RWPE2 (cell line): ENCODE data around the gene CRYBB1.
A peak's percentile ranks its signal among the peaks of the same experiment; 100 is the strongest.

Experiments
- ATAC-seq: fragments of 200-7000 bp; cut with Tn5 transposase; 3 replicates; pipeline ENCODE4 v1.9.1; 2021; ENCODE audit warnings: low read depth
- DNase-seq: peaks from one replicate; pipeline ENCODE4 v3.0.0-alpha.2; 2020; ENCODE audit warnings: low spot score
- H3K27ac ChIP-seq: fragments of 450-650 bp; 2 replicates; pipeline ENCODE4 v1.5.1; 2017; ENCODE audit warnings: mild to moderate bottlenecking; ENCODE audit not compliant: poor library complexity, severe bottlenecking
- H3K27me3 ChIP-seq: fragments of 250-450 bp; sonication (Bioruptor Pico); 2 replicates; pipeline ENCODE4 v1.5.1; 2021; ENCODE audit warnings: mild to moderate bottlenecking, moderate library complexity; ENCODE audit not compliant: insufficient read depth, poor library complexity, severe bottlenecking
- H3K36me3 ChIP-seq: fragments of 250-450 bp; sonication (Bioruptor Pico); 2 replicates; pipeline ENCODE4 v1.5.1; 2020; ENCODE audit warnings: low read depth, mild to moderate bottlenecking, moderate library complexity
- H3K4me1 ChIP-seq: fragments of 250-450 bp; sonication (Bioruptor Pico); 2 replicates; pipeline ENCODE4 v1.5.1; 2021; ENCODE audit warnings: mild to moderate bottlenecking, moderate library complexity; ENCODE audit not compliant: insufficient read depth, poor library complexity, severe bottlenecking
- H3K4me3 ChIP-seq: fragments of 250-450 bp; sonication (Bioruptor Pico); 2 replicates; pipeline ENCODE4 v1.5.1; 2021; ENCODE audit warnings: mild to moderate bottlenecking, moderate library complexity; ENCODE audit not compliant: severe bottlenecking
- H3K9me3 ChIP-seq: fragments of 250-450 bp; sonication (Bioruptor Pico); 2 replicates; pipeline ENCODE4 v1.5.1; 2021; ENCODE audit warnings: mild to moderate bottlenecking, moderate library complexity; ENCODE audit not compliant: severe bottlenecking
- TF ChIP-seq, protein P1 (sequence below): fragments of 450-650 bp; IDR thresholded peaks from one replicate; pipeline ENCODE4 v1.5.1; 2017; ENCODE audit warnings: mild to moderate bottlenecking, moderate library complexity; ENCODE audit not compliant: poor library complexity, severe bottlenecking

Gene CRYBB1

DNA sequence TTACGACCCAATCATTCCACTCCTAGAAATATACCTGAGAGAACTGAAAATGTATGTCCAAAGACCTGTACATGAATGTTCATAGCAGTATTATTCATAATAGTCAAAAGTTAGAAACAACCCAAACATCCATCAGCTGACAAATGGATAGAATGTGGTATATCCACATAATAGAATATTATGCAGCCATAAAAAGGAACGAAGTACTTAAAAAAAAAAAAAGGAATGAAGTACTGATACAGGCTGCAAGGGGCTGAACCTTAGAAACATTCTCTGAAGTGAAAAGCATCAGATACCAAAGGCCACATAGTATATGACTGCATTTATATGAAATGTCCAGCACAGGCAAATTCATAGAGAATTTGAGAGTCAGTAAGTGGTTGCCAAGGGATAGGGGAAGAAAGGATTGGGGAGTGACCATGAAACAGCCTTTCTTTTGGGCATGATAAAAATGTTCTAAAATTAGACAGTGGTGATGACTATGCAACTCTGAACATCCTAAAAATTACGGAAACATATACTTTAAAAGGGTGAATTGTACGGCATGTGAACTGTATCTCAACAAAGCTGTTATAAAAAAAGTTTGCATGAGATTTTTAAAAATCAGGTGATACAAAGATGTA is 29.7 kb downstream of the CRYBB1 start:
- Histone ChIP-seq H3K36me3 (peaks cover 10% of the 10 kb centered on the region; the same call in 1 of the 2 replicates), H3K9me3 (no peaks in the 10 kb centered on the region), H3K4me1 (peaks cover 14% of the 10 kb centered on the region), H3K4me3 (no peak overlapping the region), H3K27ac (no peak overlapping the region), H3K27me3 (no peaks in the 10 kb centered on the region)
- no peak for ATAC-seq
- no peak for DNase-seq
- TF ChIP-seq, protein P1, sequence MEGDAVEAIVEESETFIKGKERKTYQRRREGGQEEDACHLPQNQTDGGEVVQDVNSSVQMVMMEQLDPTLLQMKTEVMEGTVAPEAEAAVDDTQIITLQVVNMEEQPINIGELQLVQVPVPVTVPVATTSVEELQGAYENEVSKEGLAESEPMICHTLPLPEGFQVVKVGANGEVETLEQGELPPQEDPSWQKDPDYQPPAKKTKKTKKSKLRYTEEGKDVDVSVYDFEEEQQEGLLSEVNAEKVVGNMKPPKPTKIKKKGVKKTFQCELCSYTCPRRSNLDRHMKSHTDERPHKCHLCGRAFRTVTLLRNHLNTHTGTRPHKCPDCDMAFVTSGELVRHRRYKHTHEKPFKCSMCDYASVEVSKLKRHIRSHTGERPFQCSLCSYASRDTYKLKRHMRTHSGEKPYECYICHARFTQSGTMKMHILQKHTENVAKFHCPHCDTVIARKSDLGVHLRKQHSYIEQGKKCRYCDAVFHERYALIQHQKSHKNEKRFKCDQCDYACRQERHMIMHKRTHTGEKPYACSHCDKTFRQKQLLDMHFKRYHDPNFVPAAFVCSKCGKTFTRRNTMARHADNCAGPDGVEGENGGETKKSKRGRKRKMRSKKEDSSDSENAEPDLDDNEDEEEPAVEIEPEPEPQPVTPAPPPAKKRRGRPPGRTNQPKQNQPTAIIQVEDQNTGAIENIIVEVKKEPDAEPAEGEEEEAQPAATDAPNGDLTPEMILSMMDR = no peak

DNA sequence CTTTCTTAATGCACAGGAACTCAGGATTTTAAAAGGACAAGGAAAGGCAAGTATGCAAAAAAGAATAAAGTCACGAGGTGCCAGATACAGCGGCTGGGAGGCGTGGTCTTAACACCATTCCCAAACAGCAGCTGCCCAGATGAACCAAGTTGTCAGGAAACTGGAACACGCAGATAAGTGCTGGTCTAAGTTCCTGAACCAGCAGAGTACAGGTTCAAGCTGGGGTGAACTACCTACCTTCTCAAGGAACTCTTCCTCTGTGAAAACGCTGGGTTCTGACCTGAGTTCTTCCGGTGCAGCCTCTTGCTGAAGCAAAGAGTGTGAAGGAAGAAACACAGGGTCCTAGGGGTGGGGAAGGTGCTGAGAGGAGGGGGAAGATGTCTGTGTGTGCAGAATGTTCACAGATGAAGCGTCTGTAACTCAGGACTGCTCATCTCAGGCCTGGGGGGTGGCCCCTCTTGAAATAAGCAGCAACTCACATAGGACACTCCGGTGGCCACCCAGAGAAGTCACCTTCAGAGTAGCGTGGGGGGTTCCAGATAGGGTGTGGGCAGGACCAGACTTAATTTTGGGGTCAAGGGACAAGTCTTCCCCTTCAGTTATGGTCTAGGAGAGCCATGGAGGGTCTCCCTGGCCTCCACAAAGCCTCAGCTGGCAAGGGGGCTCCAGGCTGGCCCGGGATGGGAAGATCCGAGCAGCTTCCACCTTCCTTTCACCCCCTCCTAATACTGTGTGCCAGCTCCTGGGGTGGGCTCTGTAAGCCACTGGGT is 31.1 kb downstream of the CRYBB1 start:
- no peak overlapping the region for H3K4me3 ChIP-seq
- ATAC-seq = no peak

DNA sequence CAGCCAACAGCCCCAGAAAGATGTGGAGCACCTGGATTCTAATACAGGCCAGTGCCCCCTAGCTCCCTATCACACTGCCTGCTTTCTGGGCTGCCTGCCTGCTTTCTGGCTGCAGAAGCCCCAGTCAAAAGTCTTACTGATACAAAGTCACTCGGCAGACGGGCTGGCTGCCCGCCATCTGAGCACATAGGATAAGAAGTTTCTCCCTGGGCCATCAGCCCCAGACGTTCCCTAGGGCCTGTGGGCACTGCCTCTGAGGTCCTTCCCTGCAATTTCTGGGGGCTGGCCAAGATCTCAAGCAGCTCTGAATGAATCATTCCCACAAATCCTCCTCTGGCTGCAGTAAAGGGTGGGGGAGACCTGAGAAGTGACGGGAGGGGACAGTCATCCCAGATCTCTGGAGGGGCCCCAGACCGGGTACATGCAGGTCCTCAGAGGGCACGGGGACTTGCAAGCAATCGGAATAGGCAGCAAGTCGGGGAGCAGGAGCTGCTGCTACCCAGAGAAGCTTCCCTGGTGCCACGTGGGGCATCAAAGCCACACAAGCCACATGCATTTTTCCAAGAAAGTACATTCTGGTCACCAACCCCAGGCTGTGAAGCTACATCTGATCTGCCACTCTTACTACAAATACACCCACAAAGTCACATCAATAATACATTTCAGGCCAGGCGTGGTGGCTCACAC is 32.6 kb downstream of the CRYBB1 start:
- TF ChIP-seq, protein P1 = peak; percentile 26
- peak overlapping the region; percentile 45 for H3K27ac ChIP-seq
- no peak overlapping the region for H3K4me3 ChIP-seq

More for the DNA sequence above, 31.1 kb downstream of the CRYBB1 start:
- no peak for DNase-seq
- Histone ChIP-seq H3K36me3 (peaks cover 10% of the 10 kb centered on the region; the same call in 1 of the 2 replicates), H3K27me3 (no peaks in the 10 kb centered on the region), H3K9me3 (no peaks in the 10 kb centered on the region), H3K27ac (peak overlapping the region; percentile 45), H3K4me1 (peaks cover 11% of the 10 kb centered on the region)
- TF ChIP-seq, protein P1 = no peak

DNA sequence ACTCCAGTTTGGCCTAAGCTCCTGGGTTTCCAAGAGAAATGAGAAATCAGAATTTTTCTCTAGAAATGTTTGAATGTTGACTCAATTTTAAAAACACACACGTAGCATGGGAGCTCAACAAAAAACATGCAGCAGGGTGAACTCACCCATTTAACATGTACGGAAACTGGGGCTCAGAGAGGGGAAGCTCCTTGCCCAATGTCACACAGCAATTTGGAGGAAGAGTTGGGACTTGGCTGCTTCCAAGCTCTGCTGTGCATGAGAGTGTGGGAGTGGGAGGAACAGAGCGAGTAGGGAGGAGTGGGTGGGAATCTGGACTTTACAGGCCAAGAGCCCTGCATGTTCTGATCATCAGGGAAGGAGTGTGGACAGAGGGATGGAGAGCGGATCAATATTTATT is 33.8 kb downstream of the CRYBB1 start:
- H3K27ac ChIP-seq = peak overlapping the region; percentile 45
- DNase-seq (no peak), ATAC-seq (no peak)
- no peaks in the 10 kb centered on the region for H3K9me3 ChIP-seq
- TF ChIP-seq, protein P1 = no peak
- no peaks in the 10 kb centered on the region for H3K27me3 ChIP-seq
- H3K4me1 ChIP-seq = peaks cover 11% of the 10 kb centered on the region
- H3K4me3 ChIP-seq = no peak overlapping the region
- peaks cover 10% of the 10 kb centered on the region; the same call in 1 of the 2 replicates for H3K36me3 ChIP-seq

More for the DNA sequence above, 32.6 kb downstream of the CRYBB1 start:
- Histone ChIP-seq H3K4me1 (peaks cover 11% of the 10 kb centered on the region), H3K9me3 (no peaks in the 10 kb centered on the region), H3K27me3 (no peaks in the 10 kb centered on the region), H3K36me3 (peaks cover 10% of the 10 kb centered on the region; the same call in 1 of the 2 replicates)
- DNase-seq (peak; percentile 86), ATAC-seq (peak; percentile 78)
